ENCODE results near the gene ACAP1.

GRCh38 chr17:7296189-7296861 is 40.0 kb upstream of the ACAP1 start:
- TF ChIP-seq ZBTB33 (IDR thresholded peaks at IDR 0.05; ENCODE audit: extremely low read depth, insufficient replicate concordance, low read length) = no peak
- TF ChIP-seq REST (IDR thresholded peaks at IDR 0.05; ENCODE audit: low read depth) = no peak
- no peak for TF ChIP-seq EZH2phosphoT487 (IDR thresholded peaks at IDR 0.05; ENCODE audit: borderline replicate concordance)
- no peak for TF ChIP-seq POLR2A (IDR thresholded peaks at IDR 0.05; ENCODE audit: borderline replicate concordance, extremely low read depth, insufficient read depth, insufficient read length)
- TF ChIP-seq YY1 (IDR thresholded peaks at IDR 0.05; ENCODE audit: extremely low read depth, insufficient replicate concordance, low read depth, low read length) = peak; percentile 14
- TF ChIP-seq CTCF (IDR thresholded peaks at IDR 0.05 in 2 of 3, conservative IDR thresholded peaks at IDR 0.05 in 1 of 3; ENCODE audit: borderline replicate concordance in 1 of 3, insufficient read depth in 1 of 3, low read depth in 2 of 3, low read length in 2 of 3) = peak; percentile 91 to 94 (median 93)
- TF ChIP-seq SIN3A (IDR thresholded peaks at IDR 0.05; ENCODE audit: low read depth) = no peak
- TF ChIP-seq SP1 (IDR thresholded peaks at IDR 0.05; ENCODE audit: low read depth) = no peak
- TF ChIP-seq POLR2AphosphoS5 (IDR thresholded peaks at IDR 0.05; ENCODE audit: low read depth, low read length) = 0 out of 2 replicates have a peak, but pooled peaks have one; percentile 21
- no peak for TF ChIP-seq JUND (IDR thresholded peaks at IDR 0.05)
- TF ChIP-seq EZH2 (IDR thresholded peaks at IDR 0.05) = no peak
- peak; percentile 97 for TF ChIP-seq MAX (IDR thresholded peaks at IDR 0.05)
- no peak for TF ChIP-seq CEBPB (IDR thresholded peaks at IDR 0.05; ENCODE audit: low read depth)
- no peak for TF ChIP-seq ZNF274 (IDR thresholded peaks at IDR 0.05; ENCODE audit: low read depth, low read length)

Data from HCT116 (cell line).